Gastroesophageal sphincter (tissue), 4 donors: ENCODE data around the gene HOXC6. TPM values are rescaled to one million over a fixed set of nuclear protein-coding genes. Genes with fewer than 3 reads are reported as not detected.

Source experiments
- ATAC-seq: fragments of 150-250 bp; one replicate; pipeline ENCODE4 v1.9.1; 2016; ENCODE audit warnings: mild to moderate bottlenecking, moderate library complexity
- H3K27ac ChIP-seq, 4 donors: fragments of 200-600 bp; sonication (generic) in 3 of 4; 1 replicate in 3 of 4; 2 replicates in 1 of 4; pipeline ENCODE4 v1.5.1; 2016 to 2019
- H3K27me3 ChIP-seq: fragments of 200-600 bp; sonication (generic); one replicate; pipeline ENCODE4 v1.5.1; 2019
- H3K36me3 ChIP-seq, 2 donors: fragments of 200-600 bp; sonication (generic); one replicate each; pipeline ENCODE4 v1.5.1; 2019; ENCODE audit warnings: control low read depth in 1 of 2
- H3K4me1 ChIP-seq, 3 donors: fragments of 200-600 bp; sonication (generic); 1 replicate in 2 of 3; 2 replicates in 1 of 3; pipeline ENCODE4 v1.5.1; 2016 to 2019; ENCODE audit warnings: control low read depth in 2 of 3
- H3K4me3 ChIP-seq, 2 donors: fragments of 200-600 bp; sonication (generic); one replicate each; pipeline ENCODE4 v1.5.1; 2019; ENCODE audit warnings: mild to moderate bottlenecking in 1 of 2, moderate library complexity in 1 of 2
- H3K9me3 ChIP-seq, 3 donors: fragments of 200-600 bp; sonication (generic); one replicate each; pipeline ENCODE4 v1.5.1; 2017 to 2019; ENCODE audit warnings: control low read depth in 2 of 3
- EP300 ChIP-seq: sonication (generic); formaldehyde crosslinking; IDR thresholded peaks from one replicate; pipeline ENCODE4 v1.6.1; 2017; ENCODE audit warnings: antibody characterized with exemption, mild to moderate bottlenecking
- POLR2A ChIP-seq, 2 donors: fragments of 450-650 bp; IDR thresholded peaks; one replicate each; pipeline ENCODE4 v1.6.1; 2017; ENCODE audit warnings: antibody characterized with exemption in 2 of 2, mild to moderate bottlenecking in 2 of 2, moderate library complexity in 1 of 2
- POLR2AphosphoS5 ChIP-seq: sonication (generic); formaldehyde crosslinking; IDR thresholded peaks from one replicate; pipeline ENCODE4 v1.6.1; 2017; ENCODE audit warnings: antibody characterized with exemption
- WGBS, 2 donors: methylation state at CpG; one replicate each; pipeline ENCODE4 v1.1.5; 2018; ENCODE audit warnings: low coverage in 1 of 2; 5-methylcytosine and 5-hydroxymethylcytosine counted together
- total RNA-seq, 4 donors: library from RNA; depleted of rRNA; stranded (reverse); fragments of >200 nt; gene quantifications; one replicate each; pipeline ENCODE4 v1.1.0, GENCODE V29; 2016
- TF ChIP-seq, protein P1 (sequence below), 4 experiments: fragments of 200-600 bp in 2 of 4; fragments of 450-650 bp in 2 of 4; sonication (generic) in 1 of 4; IDR thresholded peaks; one replicate each; pipeline ENCODE4 v1.5.1; 2017 to 2019; ENCODE audit warnings: antibody characterized with exemption in 4 of 4, mild to moderate bottlenecking in 2 of 4, moderate library complexity in 2 of 4

HOXC6 gene
- total RNA-seq, 4 donors from 2014 or later: 0.50 TPM; not detected in 3

- Histone ChIP-seq H3K4me3 (no peak overlapping the region), H3K4me1 (peaks cover 0 to 24% (median 0%) of the 10 kb centered on the region in 3 donors), H3K27me3 (peaks cover 99% of the 10 kb centered on the region), H3K36me3 (no peaks in the 10 kb centered on the region), H3K27ac (no peak overlapping the region), H3K9me3 (no peaks in the 10 kb centered on the region)
- no peak for ATAC-seq
- WGBS, 2 donors: 25 to 37% methylated on average over 2 to 5 of the region's 5 CpGs
- TF ChIP-seq POLR2A (IDR thresholded peaks at IDR 0.05): no peak
- TF ChIP-seq POLR2AphosphoS5: no peak
- no peak for TF ChIP-seq EP300
- TF ChIP-seq, protein P1, sequence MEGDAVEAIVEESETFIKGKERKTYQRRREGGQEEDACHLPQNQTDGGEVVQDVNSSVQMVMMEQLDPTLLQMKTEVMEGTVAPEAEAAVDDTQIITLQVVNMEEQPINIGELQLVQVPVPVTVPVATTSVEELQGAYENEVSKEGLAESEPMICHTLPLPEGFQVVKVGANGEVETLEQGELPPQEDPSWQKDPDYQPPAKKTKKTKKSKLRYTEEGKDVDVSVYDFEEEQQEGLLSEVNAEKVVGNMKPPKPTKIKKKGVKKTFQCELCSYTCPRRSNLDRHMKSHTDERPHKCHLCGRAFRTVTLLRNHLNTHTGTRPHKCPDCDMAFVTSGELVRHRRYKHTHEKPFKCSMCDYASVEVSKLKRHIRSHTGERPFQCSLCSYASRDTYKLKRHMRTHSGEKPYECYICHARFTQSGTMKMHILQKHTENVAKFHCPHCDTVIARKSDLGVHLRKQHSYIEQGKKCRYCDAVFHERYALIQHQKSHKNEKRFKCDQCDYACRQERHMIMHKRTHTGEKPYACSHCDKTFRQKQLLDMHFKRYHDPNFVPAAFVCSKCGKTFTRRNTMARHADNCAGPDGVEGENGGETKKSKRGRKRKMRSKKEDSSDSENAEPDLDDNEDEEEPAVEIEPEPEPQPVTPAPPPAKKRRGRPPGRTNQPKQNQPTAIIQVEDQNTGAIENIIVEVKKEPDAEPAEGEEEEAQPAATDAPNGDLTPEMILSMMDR (IDR thresholded peaks at IDR 0.05): no peak
Observed at GRCh38 chr12:54024581-54025305, 3.5 kb upstream of the HOXC6 start.

DNA sequence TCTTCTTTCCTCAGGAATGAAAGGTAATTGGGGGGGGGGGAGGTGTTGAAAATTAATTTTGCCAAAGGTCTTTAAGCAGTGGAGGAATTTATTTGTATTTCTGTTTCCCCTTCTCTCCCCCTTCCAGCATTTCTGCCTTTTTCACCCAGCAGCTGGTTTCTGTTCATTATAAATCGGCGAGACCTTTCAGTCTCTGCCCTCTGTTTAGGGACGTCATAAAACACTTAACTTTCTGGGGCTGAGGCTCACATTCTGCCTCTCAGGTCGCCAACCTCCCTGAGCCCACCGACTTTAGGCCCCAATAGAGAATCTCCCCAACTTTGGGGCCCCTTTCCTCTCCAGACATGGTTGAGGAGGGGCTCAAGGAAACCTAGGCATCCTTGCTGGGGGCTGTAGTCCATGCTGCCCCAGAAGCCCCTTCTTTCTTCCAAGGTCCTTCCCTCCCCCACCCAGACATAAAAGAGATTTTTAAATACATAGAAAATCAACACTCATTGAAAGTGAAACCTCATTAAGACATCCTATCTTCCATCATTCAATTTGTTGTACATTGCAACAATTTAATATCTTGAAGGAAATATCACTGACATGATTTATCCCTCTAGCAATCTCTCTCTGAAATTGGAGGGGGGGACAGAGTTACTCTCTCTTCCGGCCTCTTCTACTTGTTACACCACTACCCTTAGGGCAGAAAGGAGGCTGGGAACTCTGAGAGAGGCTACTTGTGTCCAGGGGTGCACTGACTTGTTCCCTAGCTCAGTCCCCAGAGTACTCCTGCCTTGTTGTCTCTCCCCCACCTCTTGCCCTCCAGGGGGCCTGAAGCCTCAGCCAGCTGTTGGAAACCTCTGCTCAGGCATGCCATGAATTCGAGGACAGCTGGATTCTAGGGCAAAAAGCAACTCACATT is 2.5 kb upstream of the HOXC6 start:
- Histone ChIP-seq H3K27ac (no peak overlapping the region), H3K27me3 (peaks cover 100% of the 10 kb centered on the region), H3K4me3 (no peak overlapping the region), H3K36me3 (no peaks in the 10 kb centered on the region), H3K9me3 (no peaks in the 10 kb centered on the region), H3K4me1 (peaks cover 0 to 20% (median 0%) of the 10 kb centered on the region in 3 donors)
- 22 to 30% methylated on average over 5 to 7 of the region's 7 CpGs for WGBS, 2 donors
- ATAC-seq: no peak
- TF ChIP-seq EP300 (no peak), POLR2AphosphoS5 (no peak), POLR2A (IDR thresholded peaks at IDR 0.05) (no peak)
- TF ChIP-seq, protein P1 (IDR thresholded peaks at IDR 0.05): no peak

DNA sequence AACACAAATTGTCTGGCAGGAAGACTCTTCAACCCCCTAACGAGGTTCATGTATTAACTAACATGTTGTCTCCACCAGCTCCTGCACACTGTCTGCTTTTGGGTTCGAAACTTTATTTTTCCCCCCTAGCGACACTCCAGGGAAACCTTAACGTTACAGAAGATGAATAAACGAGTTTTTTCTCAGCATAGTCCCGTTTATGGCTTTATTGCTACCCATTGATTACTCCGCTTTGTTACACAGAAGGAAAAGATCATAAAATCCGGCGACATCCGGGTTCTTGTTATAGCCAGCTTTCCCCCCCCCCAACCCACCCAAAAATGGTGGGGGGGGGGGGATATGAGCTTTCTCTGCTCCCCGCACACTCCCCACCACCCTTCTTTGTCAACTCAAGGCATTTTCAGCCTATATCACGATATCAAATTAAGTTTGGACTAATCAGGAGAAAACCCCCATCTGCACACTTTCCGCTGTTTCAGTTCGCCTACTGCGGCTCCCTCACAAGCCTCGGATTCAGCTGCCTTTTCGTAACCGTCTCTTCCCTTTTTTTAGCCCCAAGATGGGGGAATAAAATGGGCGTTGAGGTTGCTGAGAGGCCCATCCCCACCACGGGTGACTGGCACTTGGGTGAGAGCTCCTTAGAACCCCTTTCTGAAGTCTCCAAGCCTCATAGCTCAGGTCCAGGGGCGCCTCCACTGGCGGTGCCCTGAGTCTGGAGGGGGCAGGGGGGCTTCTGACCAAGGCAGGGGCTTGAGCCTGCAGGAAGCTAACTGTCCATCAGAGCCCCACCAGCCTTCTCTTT is 1.4 kb upstream of the HOXC6 start:
- no peak for TF ChIP-seq POLR2A (IDR thresholded peaks at IDR 0.05)
- TF ChIP-seq POLR2AphosphoS5: no peak
- H3K9me3 ChIP-seq: no peaks in the 10 kb centered on the region
- 16 to 33% methylated on average over 14 to 19 of the region's 22 CpGs for WGBS, 2 donors
- H3K4me3 ChIP-seq: no peak overlapping the region
- no peaks in the 10 kb centered on the region for H3K36me3 ChIP-seq
- H3K27ac ChIP-seq: no peak overlapping the region
- ATAC-seq: no peak
- H3K4me1 ChIP-seq: peaks cover 0 to 20% (median 0%) of the 10 kb centered on the region in 3 donors
- peaks cover 100% of the 10 kb centered on the region for H3K27me3 ChIP-seq

- peaks cover 100% of the 10 kb centered on the region for H3K27me3 ChIP-seq
- peaks cover 0 to 23% (median 0%) of the 10 kb centered on the region in 3 donors for H3K4me1 ChIP-seq
- 44 to 56% methylated on average over 3 of the region's 3 CpGs for WGBS, 2 donors
- ATAC-seq: no peak
- no peak overlapping the region for H3K27ac ChIP-seq
- no peak overlapping the region for H3K4me3 ChIP-seq
- peaks cover 0 to under 1% (median 0%) of the 10 kb centered on the region in 3 donors for H3K9me3 ChIP-seq
- H3K36me3 ChIP-seq: no peaks in the 10 kb centered on the region
- no peak for TF ChIP-seq POLR2A (IDR thresholded peaks at IDR 0.05)
- TF ChIP-seq, protein P1 (IDR thresholded peaks at IDR 0.05): no peak
- no peak for TF ChIP-seq POLR2AphosphoS5
- TF ChIP-seq EP300: no peak
Observed at GRCh38 chr12:54027442-54027786, 826 bp upstream of the HOXC6 start.
